H9 (cell line): ENCODE results near the gene PMCH. TPM values are rescaled to one million over a fixed set of nuclear protein-coding genes. Genes with fewer than 3 reads are reported as not detected.

Experiments
- DNase-seq: peaks from one replicate; pipeline ENCODE4 v3.0.0-alpha.2; 2017
- H2AFZ ChIP-seq: one replicate; pipeline ENCODE4 v1.6.1; 2013; ENCODE audit warnings: mild to moderate bottlenecking, low read length, control low read depth, moderate library complexity
- H2AK5ac ChIP-seq: 2 replicates; pipeline ENCODE4 v1.6.1; 2013; ENCODE audit warnings: low read length, control low read depth, mixed read lengths; ENCODE audit not compliant: insufficient read length
- H2BK120ac ChIP-seq: one replicate; pipeline ENCODE4 v1.6.1; 2013; ENCODE audit warnings: low read depth, mild to moderate bottlenecking, low read length, control low read depth, inconsistent platforms; ENCODE audit not compliant: poor library complexity, severe bottlenecking
- H2BK12ac ChIP-seq: 2 replicates; pipeline ENCODE4 v1.6.1; 2013; ENCODE audit warnings: low read length, control low read depth, mixed read lengths, low read depth; ENCODE audit not compliant: insufficient read length
- H2BK15ac ChIP-seq: 2 replicates; pipeline ENCODE4 v1.6.1; 2013; ENCODE audit warnings: low read depth, low read length, control low read depth
- H2BK20ac ChIP-seq: one replicate; pipeline ENCODE4 v1.6.1; 2013; ENCODE audit warnings: low read depth, mild to moderate bottlenecking, low read length, control low read depth, inconsistent platforms; ENCODE audit not compliant: poor library complexity, severe bottlenecking
- H2BK5ac ChIP-seq: 2 replicates; pipeline ENCODE4 v1.6.1; 2013; ENCODE audit warnings: low read length, control low read depth, mixed read lengths; ENCODE audit not compliant: insufficient read length
- H3K14ac ChIP-seq: 2 replicates; pipeline ENCODE4 v1.6.1; 2013; ENCODE audit warnings: low read length, control low read depth; ENCODE audit not compliant: insufficient read depth
- H3K18ac ChIP-seq: 2 replicates; pipeline ENCODE4 v1.6.1; 2013; ENCODE audit warnings: low read depth, mild to moderate bottlenecking, mixed read lengths, low read length, control low read depth; ENCODE audit not compliant: insufficient read length
- H3K23ac ChIP-seq: 2 replicates; pipeline ENCODE4 v1.6.1; 2013; ENCODE audit warnings: low read length, control low read depth, mixed read lengths, low read depth; ENCODE audit not compliant: insufficient read length
- H3K23me2 ChIP-seq: 2 replicates; pipeline ENCODE4 v1.6.1; 2013; ENCODE audit warnings: low read depth, mild to moderate bottlenecking, mixed read lengths, low read length, control low read depth; ENCODE audit not compliant: insufficient read length, poor library complexity, severe bottlenecking
- H3K27ac ChIP-seq: 2 replicates; pipeline ENCODE4 v1.5.1; 2013; ENCODE audit warnings: low read length, control low read depth, mixed read lengths, low read depth; ENCODE audit not compliant: insufficient read length
- H3K27me3 ChIP-seq: 2 replicates; pipeline ENCODE4 v1.6.1; 2013; ENCODE audit warnings: low read length, control low read depth, inconsistent platforms; ENCODE audit not compliant: insufficient read depth
- H3K4ac ChIP-seq: 2 replicates; pipeline ENCODE4 v1.6.1; 2013; ENCODE audit warnings: low read depth, mild to moderate bottlenecking, control low read depth, inconsistent platforms, low read length, moderate library complexity
- H3K4me1 ChIP-seq: 2 replicates; pipeline ENCODE4 v1.6.1; 2013; ENCODE audit warnings: low read length, control low read depth, inconsistent platforms; ENCODE audit not compliant: insufficient read depth
- H3K4me2 ChIP-seq: 2 replicates; pipeline ENCODE4 v1.6.1; 2013; ENCODE audit warnings: low read length, control low read depth, mixed read lengths; ENCODE audit not compliant: insufficient read length, insufficient read depth
- H3K56ac ChIP-seq: 2 replicates; pipeline ENCODE4 v1.6.1; 2013; ENCODE audit warnings: low read depth, mild to moderate bottlenecking, mixed read lengths, low read length, control low read depth; ENCODE audit not compliant: insufficient read length
- H3K79me1 ChIP-seq: 2 replicates; pipeline ENCODE4 v1.6.1; 2013; ENCODE audit warnings: low read depth, mild to moderate bottlenecking, moderate library complexity, low read length, control low read depth, inconsistent platforms; ENCODE audit not compliant: insufficient read depth, poor library complexity, severe bottlenecking
- H3K79me2 ChIP-seq: 2 replicates; pipeline ENCODE4 v1.6.1; 2013; ENCODE audit warnings: low read length, control low read depth, inconsistent platforms; ENCODE audit not compliant: insufficient read depth
- H3K9ac ChIP-seq: 2 replicates; pipeline ENCODE4 v1.6.1; 2013; ENCODE audit warnings: low read length, control low read depth, mixed read lengths; ENCODE audit not compliant: insufficient read length; ENCODE audit errors: extremely low read depth
- H3K9me3 ChIP-seq: one replicate; pipeline ENCODE4 v1.6.1; 2013; ENCODE audit warnings: low read depth, low read length, inconsistent platforms; ENCODE audit not compliant: control insufficient read depth
- H3T11ph ChIP-seq: one replicate; pipeline ENCODE4 v1.6.1; 2013; ENCODE audit warnings: mild to moderate bottlenecking, low read length, control low read depth, inconsistent platforms
- H4K20me1 ChIP-seq: one replicate; pipeline ENCODE4 v1.6.1; 2013; ENCODE audit not compliant: control insufficient read depth, insufficient read length, insufficient read depth
- H4K5ac ChIP-seq: 2 replicates; pipeline ENCODE4 v1.6.1; 2013; ENCODE audit warnings: low read depth, mild to moderate bottlenecking, mixed read lengths, low read length, control low read depth; ENCODE audit not compliant: insufficient read length
- H4K8ac ChIP-seq: replicated peaks from 2 replicates; pipeline ENCODE4 v1.6.1; 2013; ENCODE audit warnings: low read length, control low read depth, mixed read lengths, low read depth; ENCODE audit not compliant: insufficient read length
- H4K91ac ChIP-seq: 2 replicates; pipeline ENCODE4 v1.6.1; 2013; ENCODE audit warnings: low read depth, mild to moderate bottlenecking, moderate library complexity, mixed read lengths, low read length, control low read depth; ENCODE audit not compliant: insufficient read length
- H3K27ac Mint-ChIP-seq, 3 experiments: 2 replicates in 2 of 3; 3 replicates in 1 of 3; pipeline ENCODE4 v1.8.0; 2020 to 2021; ENCODE audit warnings: mixed read lengths in 3 of 3, mild to moderate bottlenecking in 1 of 3, moderate library complexity in 1 of 3
- H3K27me3 Mint-ChIP-seq: 2 replicates; pipeline ENCODE4 v1.8.0; 2021; ENCODE audit warnings: low read depth, mild to moderate bottlenecking, moderate library complexity, mixed read lengths
- H3K36me3 Mint-ChIP-seq, 3 experiments: 2 replicates in 2 of 3; 3 replicates in 1 of 3; pipeline ENCODE4 v1.8.0; 2020 to 2021; ENCODE audit warnings: low read depth in 3 of 3, mixed read lengths in 3 of 3; ENCODE audit not compliant: insufficient read depth in 1 of 3
- H3K4me1 Mint-ChIP-seq, 2 experiments: 2 replicates each; pipeline ENCODE4 v1.8.0; 2020; ENCODE audit warnings: mixed read lengths in 2 of 2
- H3K4me3 Mint-ChIP-seq, 2 experiments: 2 replicates in 1 of 2; 3 replicates in 1 of 2; pipeline ENCODE4 v1.8.0; 2020 to 2021; ENCODE audit warnings: mild to moderate bottlenecking in 2 of 2, mixed read lengths in 2 of 2, moderate library complexity in 1 of 2
- H3K9me3 Mint-ChIP-seq, 2 experiments: 2 replicates in 1 of 2; 3 replicates in 1 of 2; pipeline ENCODE4 v1.8.0; 2020; ENCODE audit warnings: mild to moderate bottlenecking in 2 of 2, mixed read lengths in 2 of 2, moderate library complexity in 1 of 2
- CTCF ChIP-seq: fragments of 200-600 bp; sonication (generic); conservative IDR thresholded peaks from 3 replicates; pipeline ENCODE4 v1.8.0; 2021; ENCODE audit warnings: antibody characterized with exemption, mild to moderate bottlenecking
- total RNA-seq: library from RNA; stranded (reverse); gene quantifications from 2 replicates; pipeline ENCODE4 v1.2.1, GENCODE V29; 2021

The PMCH gene
- total RNA-seq, 1 experiment from 2014 or later = not detected

DNA sequence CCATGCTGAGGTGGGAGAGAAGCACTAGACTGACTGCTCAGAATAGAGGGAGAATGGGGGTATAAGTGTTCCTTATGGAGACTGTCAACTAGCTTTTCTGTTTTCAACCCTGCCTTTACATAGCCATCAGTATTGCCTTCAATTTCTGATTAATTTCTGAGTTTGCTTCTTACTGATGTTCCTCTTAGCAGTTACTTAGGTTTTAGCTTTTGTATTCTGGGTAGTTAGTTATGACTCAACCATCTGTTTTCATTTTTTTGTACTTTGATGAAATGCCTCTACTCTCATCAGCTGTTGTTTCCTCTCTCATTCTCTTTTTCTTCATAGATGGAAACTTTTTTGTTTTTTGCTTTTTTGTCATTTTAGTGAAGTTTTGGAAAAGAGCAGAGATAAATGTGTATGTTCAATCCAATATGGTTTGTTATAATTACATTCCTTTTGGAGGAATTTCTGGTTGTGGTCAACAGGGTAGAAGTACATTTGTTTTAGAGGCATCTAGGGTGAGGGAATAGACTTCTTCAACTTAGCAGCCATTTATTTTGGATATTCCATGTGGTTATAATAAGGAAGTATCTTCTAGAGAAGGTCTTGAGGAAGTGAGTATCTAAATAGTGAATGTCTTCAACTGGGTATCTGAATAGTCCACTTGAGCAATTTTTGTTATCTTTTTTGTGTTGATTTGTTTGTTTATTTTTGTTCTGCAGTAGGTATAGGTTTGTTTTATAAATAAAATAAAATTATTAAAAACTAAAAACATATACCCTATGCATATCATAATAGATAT lies 29.6 kb downstream of the PMCH start:
- no peak for TF ChIP-seq CTCF
- H2BK5ac ChIP-seq = no peak overlapping the region
- H3K27me3 ChIP-seq = no peaks in the 10 kb centered on the region
- H3K23me2 ChIP-seq = no peaks in the 10 kb centered on the region
- H2BK12ac ChIP-seq = no peak overlapping the region
- H4K91ac ChIP-seq = no peak overlapping the region
- no peak overlapping the region for H4K8ac ChIP-seq
- no peaks in the 10 kb centered on the region for H3K4me1 ChIP-seq
- H2AK5ac ChIP-seq = no peak overlapping the region
- H3K27ac Mint-ChIP-seq = peak overlapping the region in 1 of 3 experiments; percentile 50; a peak in 1 of 7 replicates
- no peak overlapping the region for H3K27ac ChIP-seq
- H3T11ph ChIP-seq = no peak overlapping the region
- no peaks in the 10 kb centered on the region for H3K9me3 ChIP-seq
- no peaks in the 10 kb centered on the region for H3K79me1 ChIP-seq
- no peak overlapping the region for H3K9ac ChIP-seq
- H3K36me3 Mint-ChIP-seq = peaks cover 4 to 5% (median 4%) of the 10 kb centered on the region in 3 experiments; a peak in 4 of 7 replicates
- H3K14ac ChIP-seq = no peak overlapping the region
- no peak overlapping the region for H2AFZ ChIP-seq
- no peaks in the 10 kb centered on the region for H3K79me2 ChIP-seq
- no peaks in the 10 kb centered on the region for H3K9me3 Mint-ChIP-seq
- no peak overlapping the region for H3K4me3 Mint-ChIP-seq
- no peak overlapping the region for H2BK15ac ChIP-seq
- H3K56ac ChIP-seq = no peak overlapping the region
- no peak overlapping the region for H4K5ac ChIP-seq
- no peak overlapping the region for H3K4ac ChIP-seq
- no peaks in the 10 kb centered on the region for H4K20me1 ChIP-seq
- H3K27me3 Mint-ChIP-seq = no peaks in the 10 kb centered on the region; the same call in 1 of the 2 replicates
- no peak for DNase-seq
- H2BK20ac ChIP-seq = no peak overlapping the region
- H3K23ac ChIP-seq = no peak overlapping the region
- no peak overlapping the region for H3K18ac ChIP-seq
- H3K4me1 Mint-ChIP-seq = no peaks in the 10 kb centered on the region
- H2BK120ac ChIP-seq = no peak overlapping the region
- no peak overlapping the region for H3K4me2 ChIP-seq
